Activated CD4-positive, alpha-beta T cell treated with anti-CD3 and anti-CD28 coated beads, Interleukin-2, amount 50 U/mL, for 16 hours (primary cell): ENCODE results near the gene LARP4B.

Experiments used
- DNase-seq: peaks from one replicate; pipeline ENCODE4 v3.0.0-alpha.2; 2020

LARP4B gene

DNA sequence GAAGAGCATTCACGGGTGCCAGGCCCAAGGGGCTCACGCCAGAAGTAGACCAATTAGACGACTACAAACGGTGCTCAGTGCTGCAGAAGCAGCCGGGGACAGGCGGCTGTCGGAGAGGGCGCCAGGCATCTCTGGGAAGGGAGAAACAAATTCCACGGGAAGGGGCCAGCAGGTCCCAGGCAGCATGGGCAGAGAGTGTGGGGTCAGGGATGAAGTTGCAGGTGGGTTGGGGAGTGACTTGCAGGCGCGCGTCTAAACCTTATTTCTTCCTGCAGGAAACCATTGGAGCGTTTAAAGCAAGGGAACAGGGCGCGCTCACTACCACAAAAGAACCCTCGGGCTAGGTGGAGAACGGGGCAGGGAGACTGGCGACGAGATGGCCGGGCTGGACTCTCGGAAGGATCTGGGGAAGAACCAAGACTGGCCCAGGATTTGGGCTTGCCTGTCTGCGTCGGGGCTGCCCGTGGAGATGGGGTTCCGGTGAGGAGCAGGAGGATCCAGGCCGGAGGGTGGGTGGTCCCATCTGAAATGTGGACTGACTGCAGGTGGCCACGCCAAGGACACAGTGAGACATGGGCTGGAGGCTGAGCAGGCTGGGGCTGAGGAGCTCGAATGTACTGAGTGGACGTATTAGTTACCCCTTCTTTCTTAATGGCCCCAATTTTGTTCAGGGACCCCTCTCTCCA, 125.7 kb downstream of the LARP4B start:
- DNase-seq, result no peak

DNA sequence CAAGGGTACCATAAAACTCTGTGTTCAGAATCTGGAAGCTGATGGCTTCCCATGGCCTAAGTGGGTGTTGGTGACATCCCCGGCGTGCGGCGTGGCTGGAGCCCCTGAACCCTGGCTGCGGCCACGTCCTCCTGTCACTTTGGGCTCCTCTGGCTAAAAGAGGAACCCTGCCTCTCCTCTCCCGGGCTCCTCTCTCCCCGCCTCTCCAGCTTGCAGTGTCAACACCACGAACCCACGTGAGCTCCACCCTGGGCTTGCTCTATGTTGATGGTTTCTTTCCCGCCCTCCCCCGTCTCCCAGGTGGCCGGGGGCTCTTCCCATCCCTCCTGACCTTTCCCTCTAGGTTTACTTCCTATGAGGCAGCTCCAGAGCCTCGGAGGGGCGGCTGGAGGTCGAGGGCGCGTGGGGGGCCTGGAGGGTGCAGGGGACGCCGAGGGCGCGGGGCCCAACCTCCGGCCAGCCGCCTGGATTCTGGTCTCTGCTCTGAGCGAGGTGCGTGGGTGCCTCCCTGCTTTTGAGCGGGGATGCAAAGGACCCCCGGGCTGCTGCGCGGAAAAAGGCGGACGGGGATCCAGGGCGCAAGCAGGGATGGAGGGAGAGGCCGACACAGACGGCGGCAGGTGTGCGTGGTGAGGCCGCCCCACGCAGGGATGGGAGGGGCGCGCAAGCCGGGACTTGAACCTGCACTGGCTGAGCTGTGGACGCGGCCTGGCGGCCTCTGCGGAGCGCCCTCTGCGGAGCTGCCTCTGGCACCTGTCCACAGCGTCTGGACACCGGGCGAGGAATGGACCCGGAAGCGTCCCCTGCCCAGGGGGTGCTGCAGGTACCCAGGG, 126.5 kb downstream of the LARP4B start:
- DNase-seq, result no peak

- DNase-seq, result no peak
Observed at GRCh38 chr10:804191-804781, 127.2 kb downstream of the LARP4B start.

GRCh38 chr10:803041-803741, 128.3 kb downstream of the LARP4B start:
- no peak for DNase-seq

DNA sequence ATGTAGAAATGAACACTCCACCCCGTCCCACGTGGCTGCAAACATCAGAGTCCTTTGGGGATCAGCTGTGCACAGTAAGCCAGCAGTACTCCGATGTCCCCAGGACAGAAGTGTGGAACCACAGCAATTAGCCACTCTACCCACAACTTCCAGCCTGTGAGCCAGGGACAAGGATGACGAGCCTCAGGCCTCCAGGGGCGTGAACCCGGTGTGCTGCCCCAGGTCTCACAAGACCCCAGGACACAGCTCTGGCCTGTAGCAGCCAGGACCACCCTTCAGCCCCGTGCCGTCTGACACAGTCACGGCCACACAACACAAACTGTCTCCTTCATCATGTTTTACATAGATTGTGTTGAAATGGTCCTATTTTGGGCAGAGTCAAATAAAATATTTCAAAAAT, 129.0 kb downstream of the LARP4B start:
- no peak for DNase-seq

- DNase-seq, result no peak
Observed at GRCh38 chr10:797179-797578, 134.3 kb downstream of the LARP4B start.

DNA sequence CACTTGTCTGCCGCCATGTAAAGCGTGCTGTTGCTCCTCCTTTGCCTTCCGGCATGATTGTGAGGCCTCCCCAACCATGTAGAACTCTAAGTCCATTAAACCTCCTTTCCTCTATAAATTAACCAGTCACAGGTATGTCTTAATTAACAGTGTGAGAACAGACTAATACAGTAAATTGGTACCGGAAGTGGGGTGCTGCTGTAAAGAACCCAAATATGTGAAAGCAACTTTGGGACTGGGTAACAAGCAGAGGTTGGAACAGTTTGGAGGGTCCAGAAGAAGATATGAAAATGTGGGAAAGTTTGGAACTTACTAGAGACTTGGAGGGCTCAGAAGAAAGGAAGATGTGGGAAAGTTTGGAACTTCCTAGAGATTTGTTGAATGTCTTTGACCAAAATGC, 135.3 kb downstream of the LARP4B start:
- DNase-seq, result no peak

GRCh38 chr10:794382-794956, 137.0 kb downstream of the LARP4B start:
- no peak for DNase-seq

GRCh38 chr10:792792-793100, 138.8 kb downstream of the LARP4B start:
- no peak for DNase-seq

DNA sequence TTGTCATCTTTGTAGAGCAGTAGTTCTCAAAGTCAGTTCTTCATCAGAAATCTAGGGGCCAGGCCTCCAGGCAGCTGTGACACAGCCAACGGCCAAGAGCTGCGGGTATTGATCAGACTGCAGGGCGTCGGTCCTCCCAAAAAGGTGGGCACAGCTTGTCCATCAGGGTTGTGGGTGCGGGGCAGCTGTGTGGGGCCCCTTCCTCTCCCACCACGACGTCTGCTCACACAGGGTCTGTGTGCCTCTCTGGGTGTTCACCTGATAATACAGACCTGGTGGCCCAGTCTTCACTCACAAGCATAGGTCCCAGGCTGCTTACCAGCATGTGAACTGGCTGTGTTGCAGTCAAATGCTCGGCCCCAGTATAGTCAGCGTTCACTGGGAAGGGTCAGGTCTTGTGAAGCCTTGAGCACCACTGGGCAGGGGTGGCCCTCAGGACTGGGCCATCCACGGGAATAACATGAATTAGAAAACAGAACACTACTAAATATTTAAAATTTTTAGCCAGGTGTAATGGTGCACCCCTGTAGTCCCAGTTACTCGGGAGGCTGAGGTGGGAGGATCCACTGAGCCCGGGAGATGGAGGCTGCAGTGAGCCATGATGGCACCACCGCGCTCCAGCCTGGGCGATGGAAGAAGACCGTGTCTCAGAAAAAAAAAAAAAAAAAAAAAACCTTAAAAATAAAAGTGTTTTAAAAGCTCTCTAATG, 139.3 kb downstream of the LARP4B start:
- no peak for DNase-seq

DNA sequence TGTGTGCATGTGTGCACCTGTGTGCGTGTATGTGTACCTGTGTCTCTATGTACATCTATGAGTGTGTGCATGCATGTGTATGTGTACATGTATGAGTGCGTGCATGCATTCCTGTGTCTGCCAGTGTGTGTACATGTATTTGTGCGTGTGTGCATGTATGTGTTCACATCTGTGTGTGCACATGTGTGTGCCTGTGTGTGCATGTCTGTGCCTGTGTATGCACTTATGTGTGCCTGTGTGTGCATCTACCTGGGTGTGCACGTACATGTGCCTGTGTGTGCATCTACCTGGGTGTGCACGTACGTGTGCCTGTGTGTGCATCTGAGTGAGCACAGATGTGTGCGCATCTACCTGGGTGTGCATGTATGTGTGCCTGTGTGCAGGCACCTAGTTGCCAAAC, 139.9 kb downstream of the LARP4B start:
- no peak for DNase-seq

DNA sequence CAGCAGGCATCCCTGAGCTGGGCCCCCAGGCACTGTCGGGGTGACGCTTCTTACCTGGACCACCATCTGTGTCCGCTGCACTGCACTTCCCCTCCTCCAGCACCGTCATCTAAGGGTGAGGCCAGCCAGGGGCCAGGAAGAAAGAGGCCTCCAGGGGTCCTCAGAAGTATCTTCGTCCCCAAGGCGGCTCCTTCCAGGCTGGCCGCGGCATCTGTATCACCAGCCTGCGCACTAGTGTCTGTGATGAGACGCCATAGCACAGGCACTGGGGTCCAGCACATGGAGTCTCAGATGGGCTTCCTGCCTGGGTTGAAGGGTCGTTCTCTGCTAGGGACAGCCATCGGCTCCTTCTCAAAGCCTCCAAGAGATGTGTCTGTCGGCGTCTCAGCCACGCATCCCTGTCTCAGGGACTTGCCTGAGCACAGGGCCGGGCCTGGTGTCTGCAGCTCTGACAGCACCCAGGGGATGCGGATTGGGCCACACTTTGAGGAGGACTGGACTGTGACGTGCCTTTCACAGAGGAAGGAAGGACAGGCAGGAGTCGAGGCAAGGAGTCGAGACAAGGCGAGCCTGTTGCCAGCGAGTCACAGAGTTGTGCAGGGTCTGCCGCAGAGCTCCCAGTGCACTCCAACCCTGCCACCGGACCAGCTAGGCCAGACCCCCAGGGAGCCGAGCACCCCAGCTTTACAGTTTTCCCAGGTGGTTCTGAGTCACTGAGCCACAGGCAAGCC, 140.5 kb downstream of the LARP4B start:
- DNase-seq, result no peak

DNA sequence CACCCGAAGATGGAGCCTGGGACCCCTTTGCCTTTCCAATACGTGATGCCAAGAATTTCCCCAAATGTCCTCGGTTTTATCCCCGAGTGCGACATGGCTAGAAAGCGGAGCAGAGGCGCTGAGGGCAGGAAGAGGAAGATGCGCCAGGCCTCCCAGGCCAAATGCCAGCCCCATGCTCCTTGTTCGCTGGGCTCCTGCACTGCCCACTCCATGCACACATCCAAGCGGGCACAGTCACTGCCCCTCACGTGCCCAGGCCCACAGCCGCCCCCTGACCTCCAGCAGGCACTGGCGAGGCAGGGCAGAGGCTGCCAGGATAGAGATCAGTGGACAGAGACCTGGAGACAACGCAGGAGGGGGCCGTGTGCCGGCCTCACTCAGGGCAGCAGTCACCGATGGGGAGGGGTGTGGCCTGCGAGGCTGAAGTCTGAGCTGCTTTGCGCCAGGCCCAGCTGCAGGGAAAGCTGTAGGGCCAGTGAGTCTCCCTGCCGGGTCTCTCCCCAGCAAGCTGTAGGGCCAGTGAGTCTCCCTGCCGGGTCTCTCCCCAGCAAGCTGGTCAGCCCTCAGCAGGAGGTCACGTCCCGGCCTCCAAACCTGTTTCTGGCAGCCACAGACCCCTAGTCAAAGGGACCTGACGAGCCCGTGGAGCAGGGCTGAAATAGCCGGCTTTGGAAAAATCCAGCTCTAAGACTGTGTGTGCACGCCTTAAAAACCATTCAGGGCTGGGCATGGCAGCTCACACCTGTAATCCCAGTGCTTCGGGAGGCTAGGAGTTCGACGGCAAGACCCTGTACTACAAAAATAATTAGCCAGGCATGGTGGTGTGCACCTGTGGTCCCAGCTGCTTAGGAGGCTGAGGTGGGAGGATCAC, 141.4 kb downstream of the LARP4B start:
- DNase-seq, result no peak

DNA sequence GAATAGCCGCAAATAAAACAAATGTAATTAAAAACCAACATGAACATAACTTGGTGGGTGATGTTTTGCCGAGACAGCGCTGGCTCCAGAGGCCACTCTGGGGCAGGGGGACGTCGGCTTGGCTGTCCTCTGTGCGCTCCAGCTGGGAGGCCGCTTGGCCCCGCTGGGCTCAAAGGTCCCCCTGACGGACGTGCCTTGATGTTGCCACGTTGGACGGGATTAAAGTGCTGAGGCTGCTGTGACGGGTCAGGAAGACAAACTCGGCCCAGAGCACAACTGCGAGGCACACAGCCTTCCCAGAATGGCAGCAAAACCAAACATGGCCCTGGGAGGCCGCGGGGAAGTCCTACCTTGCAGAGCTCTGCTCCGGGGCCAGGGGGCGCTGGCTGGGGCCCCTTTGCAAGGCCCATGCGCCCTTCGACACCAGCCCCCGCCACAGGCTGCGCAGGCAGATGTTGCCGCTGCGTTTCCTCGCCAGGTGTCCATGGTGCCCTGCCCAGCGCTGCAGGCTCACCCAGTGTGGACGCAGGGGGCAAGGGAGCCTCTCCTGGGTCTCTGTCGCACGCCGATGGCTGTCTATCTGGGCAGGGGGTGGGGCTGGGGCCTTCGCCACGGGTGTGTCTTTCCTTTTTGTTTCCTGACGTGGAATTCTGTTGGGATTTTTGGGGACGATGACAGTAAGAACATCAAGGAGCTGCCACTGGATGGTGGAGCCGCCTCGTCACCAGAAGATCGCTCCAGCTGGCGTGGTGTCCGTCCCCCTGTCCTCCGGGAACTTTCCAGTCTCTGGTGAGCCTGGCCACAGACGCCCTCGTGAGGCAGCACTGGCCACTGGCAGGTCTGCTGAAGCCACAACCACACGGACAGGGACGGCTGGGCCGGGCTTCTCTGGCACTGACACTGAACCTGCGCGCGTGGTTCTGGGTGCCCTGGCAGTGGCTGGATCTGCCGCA, 142.4 kb downstream of the LARP4B start:
- peak; percentile 43 for DNase-seq

- DNase-seq, result no peak
Observed at GRCh38 chr10:787933-788651, 143.4 kb downstream of the LARP4B start.

DNA sequence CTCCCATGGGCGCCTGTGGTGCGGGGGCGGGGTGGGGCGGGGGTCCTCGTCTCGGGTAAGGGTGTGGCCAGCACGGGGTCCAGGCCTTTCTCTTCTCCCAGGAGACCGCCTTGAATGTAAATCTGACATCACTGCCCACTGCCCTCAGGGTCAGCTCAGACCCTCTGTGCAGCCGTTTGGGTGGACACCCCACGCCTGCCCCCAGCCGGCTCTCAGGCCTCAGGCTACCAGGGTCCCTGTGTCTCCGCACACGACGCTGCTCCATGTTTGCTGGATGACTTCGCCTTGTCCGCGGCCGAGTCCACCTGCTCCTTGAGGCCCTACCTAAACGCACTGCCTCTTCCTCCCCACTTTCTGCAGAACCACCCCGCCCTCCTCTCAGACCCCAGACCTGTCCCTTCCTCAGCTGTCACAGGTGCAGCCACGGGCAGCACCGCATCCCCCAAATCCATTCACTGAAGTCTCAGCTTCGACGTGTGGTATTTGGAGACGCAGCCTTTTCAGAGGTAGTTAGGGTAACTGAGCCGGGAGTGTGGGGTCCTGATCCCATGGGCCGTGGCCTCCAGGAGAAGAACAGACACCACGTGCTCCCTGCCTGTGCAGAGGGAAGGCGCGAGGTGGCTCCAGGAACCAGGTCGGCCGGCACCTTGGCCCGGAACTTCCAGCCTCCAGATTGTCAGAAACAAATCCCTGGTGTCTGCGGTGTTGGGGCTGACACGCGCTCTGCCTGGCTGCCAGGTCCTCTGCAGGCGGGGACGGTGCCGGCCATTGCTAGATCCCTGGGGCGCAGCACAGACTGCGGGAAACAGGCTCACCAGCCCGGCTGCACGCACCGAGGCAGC, 144.7 kb downstream of the LARP4B start:
- DNase-seq, result no peak

- no peak for DNase-seq
Observed at GRCh38 chr10:785861-786214, 145.7 kb downstream of the LARP4B start.
